Hematopoietic multipotent progenitor cell treated with erythropoietin and hydrocortisone succinate and interleukin-3 and kit ligand, for 4 days (in vitro differentiated cells): ENCODE results near the gene LRRTM3.

Experiments used
- DNase-seq: peaks from one replicate; pipeline ENCODE4 v3.0.0-alpha.2; 2015

Gene LRRTM3

DNA sequence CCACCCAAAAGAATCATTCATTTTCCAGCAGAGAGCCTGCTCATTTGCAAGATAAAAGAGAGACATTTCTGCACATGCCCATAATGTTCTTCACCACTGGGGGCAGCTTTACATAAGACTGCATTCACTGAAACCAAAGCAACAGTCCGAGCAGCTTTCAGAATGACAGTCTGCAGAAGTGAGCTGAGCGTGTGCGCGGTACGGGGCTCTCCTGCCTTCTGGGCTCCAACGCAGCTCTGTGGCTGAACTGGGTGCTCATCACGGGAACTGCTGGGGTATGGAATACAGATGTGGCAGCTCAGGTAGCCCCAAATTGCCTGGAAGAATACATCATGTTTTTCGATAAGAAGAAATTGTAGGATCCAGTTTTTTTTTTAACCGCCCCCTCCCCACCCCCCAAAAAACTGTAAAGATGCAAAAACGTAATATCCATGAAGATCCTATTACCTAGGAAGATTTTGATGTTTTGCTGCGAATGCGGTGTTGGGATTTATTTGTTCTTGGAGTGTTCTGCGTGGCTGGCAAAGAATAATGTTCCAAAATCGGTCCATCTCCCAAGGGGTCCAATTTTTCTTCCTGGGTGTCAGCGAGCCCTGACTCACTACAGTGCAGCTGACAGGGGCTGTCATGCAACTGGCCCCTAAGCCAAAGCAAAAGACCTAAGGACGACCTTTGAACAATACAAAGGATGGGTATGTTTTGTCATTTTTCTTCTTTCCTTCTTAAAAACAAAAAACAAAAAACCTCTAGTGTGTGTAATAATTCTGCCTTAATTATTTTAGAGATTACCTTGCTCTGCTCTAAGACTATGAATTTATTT is at the start of gene LRRTM3:
LRRTM3 (plus strand) TSS at position 141 of the 820 bp plus-strand sequence.
- DNase-seq = peak; percentile 82

- DNase-seq = no peak
Observed at GRCh38 chr10:66877361-66877760, 48.5 kb upstream of the LRRTM3 start.

GRCh38 chr10:66880292-66880691 is 45.5 kb upstream of the LRRTM3 start:
- no peak for DNase-seq

GRCh38 chr10:66880826-66881225 is 45.0 kb upstream of the LRRTM3 start:
- no peak for DNase-seq

DNA sequence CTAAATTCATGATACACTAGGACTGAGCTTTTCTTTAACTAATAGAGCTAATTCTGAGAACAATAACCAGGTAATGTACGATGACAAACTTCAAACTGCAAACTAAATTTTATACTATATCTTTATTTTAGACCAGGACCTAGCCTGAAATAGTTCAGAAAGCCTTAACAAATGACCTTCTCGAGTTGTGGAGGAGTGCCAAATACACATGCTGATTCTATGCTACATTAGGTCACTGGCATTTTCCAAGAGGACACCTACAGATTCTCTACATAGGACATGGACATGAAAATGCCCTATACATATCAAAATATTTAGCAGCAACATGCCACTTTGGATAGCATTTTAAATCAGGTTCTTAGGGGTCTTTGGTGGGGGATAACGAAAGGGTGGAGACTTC is 44.0 kb upstream of the LRRTM3 start:
- no peak for DNase-seq

DNA sequence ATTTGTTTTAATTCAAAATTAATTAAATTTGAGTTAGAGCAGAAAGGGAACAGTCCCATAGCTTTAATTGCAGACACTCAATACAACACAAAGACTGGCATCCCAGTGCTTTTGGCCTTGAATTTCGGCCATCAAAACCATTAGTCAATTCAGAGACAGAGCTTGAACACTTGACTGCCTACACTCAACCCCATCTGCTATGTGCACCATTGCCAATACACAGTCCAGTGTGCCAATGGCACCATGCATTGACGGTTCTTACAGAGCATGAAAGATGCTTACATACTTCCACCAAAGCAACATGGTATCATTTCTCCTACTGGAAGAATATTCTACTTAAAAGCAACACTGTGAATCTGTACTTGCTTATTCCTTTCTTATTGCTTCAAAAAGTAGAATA is 43.6 kb upstream of the LRRTM3 start:
- no peak for DNase-seq

DNA sequence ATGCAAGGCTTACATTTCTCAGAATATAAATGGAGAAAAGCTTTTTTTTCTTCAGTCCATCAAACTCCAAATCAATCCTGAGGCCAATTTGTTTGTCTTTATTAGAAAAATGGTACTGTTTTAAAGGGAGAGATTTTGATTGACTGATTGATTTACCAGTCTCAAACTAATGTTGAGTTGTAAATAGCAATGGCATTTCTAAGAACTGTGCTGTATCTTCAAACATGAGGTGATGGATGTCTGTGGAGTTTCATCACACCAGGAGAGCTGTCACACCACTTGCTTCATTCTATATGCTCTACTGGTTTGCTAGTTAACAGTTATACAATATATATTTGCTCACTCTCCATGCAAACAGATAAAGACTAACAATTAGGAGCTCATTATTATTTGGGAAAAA is 39.0 kb upstream of the LRRTM3 start:
- no peak for DNase-seq

GRCh38 chr10:66888237-66888636 is 37.6 kb upstream of the LRRTM3 start:
- DNase-seq = no peak

DNA sequence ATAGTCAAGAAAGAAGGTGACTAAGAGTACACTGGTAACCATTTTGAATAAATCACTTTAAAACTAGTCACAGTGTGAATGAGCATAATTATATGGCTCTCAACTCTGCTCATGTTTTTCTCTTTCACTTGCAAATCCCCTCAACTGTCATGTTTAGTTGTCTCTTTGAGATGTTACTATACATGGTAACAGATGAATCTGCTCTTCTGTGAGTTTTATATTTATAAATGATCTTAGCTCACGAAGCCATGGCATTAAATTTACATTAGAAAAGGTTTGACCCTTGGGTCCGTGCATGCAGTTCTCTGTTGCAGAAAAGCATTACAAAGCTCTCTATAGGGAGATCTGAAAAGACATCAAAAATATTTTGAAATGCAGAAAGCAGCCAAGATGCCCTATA is 33.0 kb upstream of the LRRTM3 start:
- no peak for DNase-seq

- DNase-seq = no peak
Observed at GRCh38 chr10:66910671-66911070, 15.2 kb upstream of the LRRTM3 start.

DNA sequence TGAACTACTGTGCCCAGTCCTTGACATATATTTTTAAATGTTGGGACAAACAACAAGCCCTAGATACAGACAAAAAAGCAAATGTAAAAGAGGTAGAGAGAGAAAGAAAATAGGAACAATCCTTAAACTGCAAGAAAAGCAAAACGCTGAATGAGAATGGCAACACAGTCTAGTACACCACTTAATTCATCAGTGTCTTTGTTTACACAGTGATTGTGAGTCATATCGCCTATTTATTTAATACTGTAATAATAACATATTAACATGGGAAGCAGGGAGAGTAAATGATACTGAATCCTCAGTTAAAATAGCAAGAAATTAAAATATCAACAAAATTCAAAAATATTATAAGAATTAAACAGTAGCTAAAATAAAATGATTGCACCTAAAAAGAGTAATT is 9.8 kb upstream of the LRRTM3 start:
- no peak for DNase-seq

- no peak for DNase-seq
Observed at GRCh38 chr10:66917104-66917503, 8.7 kb upstream of the LRRTM3 start.

GRCh38 chr10:66919248-66919647 is 6.6 kb upstream of the LRRTM3 start:
- no peak for DNase-seq

DNA sequence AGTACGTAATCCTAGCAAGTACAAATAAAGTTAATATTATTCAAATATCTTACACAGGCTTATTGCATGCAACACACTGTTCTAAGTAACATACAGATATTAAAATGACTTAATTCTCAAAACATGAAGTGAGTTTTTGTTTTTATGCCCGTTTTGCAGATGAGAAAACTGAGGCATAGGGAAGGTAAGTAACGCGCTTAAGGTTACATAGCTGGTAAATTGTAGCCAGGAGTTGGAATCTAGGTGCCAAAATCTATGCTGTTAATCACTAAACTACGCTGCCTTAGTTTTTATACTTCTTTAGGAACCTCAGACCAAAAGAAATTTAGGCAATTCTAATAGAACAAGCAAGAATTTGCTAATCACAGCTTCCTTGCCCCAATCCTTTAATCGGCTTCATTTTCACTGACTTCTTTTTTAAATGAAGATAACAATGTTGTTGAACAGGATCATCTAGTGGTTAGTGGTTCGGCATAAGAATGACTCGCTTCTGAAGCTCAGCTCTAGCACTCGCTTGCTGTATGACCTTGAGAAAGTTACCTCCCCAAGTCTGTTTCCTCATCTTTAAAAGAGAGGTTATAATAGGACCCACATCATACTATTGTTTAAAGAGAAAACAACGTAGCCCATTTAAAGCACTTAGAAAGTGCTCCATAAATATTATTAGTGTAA is 1.0 kb upstream of the LRRTM3 start:
- no peak for DNase-seq

DNA sequence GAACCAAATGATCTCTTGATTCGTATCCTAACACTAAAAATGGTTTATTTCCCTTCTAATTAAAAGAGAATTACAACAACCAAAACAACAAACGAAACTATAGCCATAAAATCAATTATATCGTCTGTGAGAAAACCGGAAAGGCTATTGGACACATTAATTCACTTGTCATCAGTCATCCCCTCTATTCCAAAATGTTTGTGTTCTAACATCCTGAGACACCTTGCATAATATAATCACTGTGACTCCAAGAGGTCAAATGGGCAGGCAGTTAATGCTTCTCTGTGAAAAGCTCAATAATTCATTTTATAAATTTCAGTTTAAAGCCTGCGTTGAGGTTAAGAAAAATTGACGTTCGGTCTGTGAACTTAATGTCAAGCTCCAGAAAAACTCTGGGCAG is 463 bp upstream of the LRRTM3 start:
- DNase-seq = no peak

GRCh38 chr10:66926841-66927240 is 1.0 kb downstream of the LRRTM3 start:
- DNase-seq = no peak

DNA sequence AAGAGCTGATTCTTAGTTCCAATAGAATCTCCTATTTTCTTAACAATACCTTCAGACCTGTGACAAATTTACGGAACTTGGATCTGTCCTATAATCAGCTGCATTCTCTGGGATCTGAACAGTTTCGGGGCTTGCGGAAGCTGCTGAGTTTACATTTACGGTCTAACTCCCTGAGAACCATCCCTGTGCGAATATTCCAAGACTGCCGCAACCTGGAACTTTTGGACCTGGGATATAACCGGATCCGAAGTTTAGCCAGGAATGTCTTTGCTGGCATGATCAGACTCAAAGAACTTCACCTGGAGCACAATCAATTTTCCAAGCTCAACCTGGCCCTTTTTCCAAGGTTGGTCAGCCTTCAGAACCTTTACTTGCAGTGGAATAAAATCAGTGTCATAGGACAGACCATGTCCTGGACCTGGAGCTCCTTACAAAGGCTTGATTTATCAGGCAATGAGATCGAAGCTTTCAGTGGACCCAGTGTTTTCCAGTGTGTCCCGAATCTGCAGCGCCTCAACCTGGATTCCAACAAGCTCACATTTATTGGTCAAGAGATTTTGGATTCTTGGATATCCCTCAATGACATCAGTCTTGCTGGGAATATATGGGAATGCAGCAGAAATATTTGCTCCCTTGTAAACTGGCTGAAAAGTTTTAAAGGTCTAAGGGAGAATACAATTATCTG is 1.6 kb downstream of the LRRTM3 start:
- DNase-seq = no peak

DNA sequence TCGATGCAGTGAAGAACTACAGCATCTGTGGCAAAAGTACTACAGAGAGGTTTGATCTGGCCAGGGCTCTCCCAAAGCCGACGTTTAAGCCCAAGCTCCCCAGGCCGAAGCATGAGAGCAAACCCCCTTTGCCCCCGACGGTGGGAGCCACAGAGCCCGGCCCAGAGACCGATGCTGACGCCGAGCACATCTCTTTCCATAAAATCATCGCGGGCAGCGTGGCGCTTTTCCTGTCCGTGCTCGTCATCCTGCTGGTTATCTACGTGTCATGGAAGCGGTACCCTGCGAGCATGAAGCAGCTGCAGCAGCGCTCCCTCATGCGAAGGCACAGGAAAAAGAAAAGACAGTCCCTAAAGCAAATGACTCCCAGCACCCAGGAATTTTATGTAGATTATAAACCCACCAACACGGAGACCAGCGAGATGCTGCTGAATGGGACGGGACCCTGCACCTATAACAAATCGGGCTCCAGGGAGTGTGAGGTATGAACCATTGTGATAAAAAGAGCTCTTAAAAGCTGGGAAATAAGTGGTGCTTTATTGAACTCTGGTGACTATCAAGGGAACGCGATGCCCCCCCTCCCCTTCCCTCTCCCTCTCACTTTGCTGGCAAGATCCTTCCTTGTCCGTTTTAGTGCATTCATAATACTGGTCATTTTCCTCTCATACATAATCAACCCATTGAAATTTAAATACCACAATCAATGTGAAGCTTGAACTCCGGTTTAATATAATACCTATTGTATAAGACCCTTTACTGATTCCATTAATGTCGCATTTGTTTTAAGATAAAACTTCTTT is 2.3 kb downstream of the LRRTM3 start:
- no peak for DNase-seq

DNA sequence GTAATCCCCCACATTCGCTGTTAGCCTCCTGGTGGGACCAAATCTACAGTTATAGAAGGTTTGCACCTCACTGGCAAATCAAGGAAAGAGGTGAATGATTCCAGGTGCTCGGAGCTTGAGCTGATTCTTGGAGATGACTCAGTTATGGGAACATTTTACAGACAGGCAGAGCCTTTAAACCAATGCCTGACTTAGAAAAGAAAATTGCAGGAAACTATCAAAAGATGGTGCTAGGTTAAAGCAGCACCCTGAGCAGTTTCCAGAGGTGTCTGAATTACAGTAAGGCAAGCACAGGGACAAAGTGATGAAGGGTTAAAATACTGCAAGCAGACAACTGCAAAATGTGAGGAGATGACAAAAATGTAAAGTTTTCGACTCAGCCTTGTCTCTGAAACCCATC is 2.9 kb downstream of the LRRTM3 start:
- no peak for DNase-seq

DNA sequence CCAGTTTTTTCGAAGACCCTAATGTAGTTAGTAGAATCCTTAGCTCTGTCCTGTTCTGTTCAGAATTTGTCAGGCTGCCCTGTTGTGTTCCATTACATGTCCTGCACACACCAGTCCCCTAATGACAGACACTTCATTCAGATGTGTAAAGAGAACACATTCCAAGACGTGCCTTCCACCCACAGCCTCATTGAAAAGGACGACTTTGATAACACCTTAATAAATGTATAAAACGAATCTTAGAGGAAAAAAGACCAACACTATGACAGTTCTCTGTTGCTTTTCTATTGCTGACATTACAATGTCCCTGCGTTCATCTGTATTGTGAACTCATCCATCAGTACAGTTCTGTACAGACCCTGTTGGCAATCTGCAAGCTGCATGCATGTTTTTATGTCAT is 3.5 kb downstream of the LRRTM3 start:
- no peak for DNase-seq

- peak; percentile 69 for DNase-seq
Observed at GRCh38 chr10:66931340-66931948, 5.6 kb downstream of the LRRTM3 start.

DNA sequence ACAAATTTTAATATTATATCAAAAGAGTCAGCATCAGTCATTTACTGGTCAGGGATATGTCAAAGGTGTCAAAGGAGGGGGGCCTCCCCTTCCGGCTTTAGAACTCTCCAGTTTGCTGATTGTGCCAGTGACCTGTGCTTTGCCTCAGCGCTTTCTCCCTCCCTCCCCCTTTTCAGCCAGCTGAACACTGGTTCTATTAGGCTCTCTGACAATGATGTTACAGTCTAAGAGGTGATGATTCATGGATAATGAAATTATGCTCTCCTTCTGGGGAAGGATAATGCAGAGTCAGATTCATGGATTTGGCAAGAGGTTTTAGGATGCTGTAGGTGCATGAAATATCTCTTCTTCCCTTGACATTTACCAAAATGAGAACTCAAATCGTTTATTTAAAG is 6.1 kb downstream of the LRRTM3 start:
- no peak for DNase-seq

DNA sequence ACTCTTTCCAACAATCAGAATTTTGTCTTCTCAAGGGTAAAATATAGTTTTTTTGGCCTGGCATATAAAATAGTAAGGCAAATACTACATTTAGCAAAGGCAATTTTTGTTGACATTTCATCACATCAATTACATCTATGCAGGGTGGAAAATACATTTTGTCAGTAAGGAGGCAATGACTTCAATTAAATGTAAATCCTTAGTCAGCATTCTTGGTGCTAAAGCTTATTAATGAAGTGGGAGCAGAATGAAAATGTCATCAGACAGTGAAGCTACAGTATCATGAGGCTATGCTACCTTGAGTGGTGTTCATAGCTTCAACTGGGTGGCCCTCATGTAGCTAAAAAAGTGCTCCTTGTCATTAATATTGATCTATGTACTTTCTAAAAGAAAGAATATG is 8.9 kb downstream of the LRRTM3 start:
- DNase-seq = no peak
